Stimulated activated naive CD4-positive, alpha-beta T cell (primary cell): ENCODE results near the gene METTL8.

Source experiments
- DNase-seq, 6 experiments: peaks; one replicate each; lab custom pipeline; 2025; lab: John Stamatoyannopoulos, UW

The METTL8 gene

GRCh38 chr2:171433763-171434012 is at the start of gene METTL8:
Gene METTL8, minus strand, starts transcription at chr2:171433990. Its CDS starts 41,805 bp downstream, at chr2:171392185.
- no peak for DNase-seq

GRCh38 chr2:171482877-171483276 is 49.1 kb upstream of the METTL8 start:
- DNase-seq, result no peak

GRCh38 chr2:171482308-171482707 is 48.5 kb upstream of the METTL8 start:
- DNase-seq, result no peak

GRCh38 chr2:171480908-171481307 is 47.1 kb upstream of the METTL8 start:
- DNase-seq, result no peak

- no peak for DNase-seq
These were observed 45.5 kb upstream of the METTL8 start for GRCh38 chr2:171479154-171479814.

GRCh38 chr2:171478345-171478744 is 44.6 kb upstream of the METTL8 start:
- DNase-seq, result no peak

GRCh38 chr2:171475979-171476378 is 42.2 kb upstream of the METTL8 start:
- no peak for DNase-seq

- DNase-seq, result no peak
These were observed 36.3 kb upstream of the METTL8 start for GRCh38 chr2:171470129-171470528.

GRCh38 chr2:171469176-171469575 is 35.4 kb upstream of the METTL8 start:
- DNase-seq, result no peak

- DNase-seq, result no peak
These were observed 26.7 kb upstream of the METTL8 start for GRCh38 chr2:171460537-171460936.

GRCh38 chr2:171459498-171459897 is 25.7 kb upstream of the METTL8 start:
- DNase-seq, result no peak

GRCh38 chr2:171452773-171453172 is 19.0 kb upstream of the METTL8 start:
- no peak for DNase-seq

- DNase-seq, result no peak
These were observed 17.3 kb upstream of the METTL8 start for GRCh38 chr2:171451074-171451473.

- DNase-seq, result no peak
These were observed 13.9 kb upstream of the METTL8 start for GRCh38 chr2:171447675-171448074.

GRCh38 chr2:171441470-171441869 is 7.7 kb upstream of the METTL8 start:
- no peak for DNase-seq

- no peak for DNase-seq
These were observed 2.5 kb upstream of the METTL8 start for GRCh38 chr2:171436307-171436706.

- DNase-seq, result peak; percentile 84 to 91 (median 88)
These were observed 511 bp upstream of the METTL8 start, which contains the start of gene DCAF17 for GRCh38 chr2:171434013-171434989. Gene DCAF17, plus strand, starts transcription at chr2:171434226. Its CDS starts 352 bp downstream, at chr2:171434578.

- peak in 5 of 6 experiments; percentile 1 to 28 (median 6) for DNase-seq
These were observed 624 bp downstream of the METTL8 start for GRCh38 chr2:171432969-171433762.

- no peak for DNase-seq
These were observed 1.4 kb downstream of the METTL8 start for GRCh38 chr2:171432206-171432968.

GRCh38 chr2:171431677-171432167 is 2.1 kb downstream of the METTL8 start:
- no peak for DNase-seq
